ENCODE measurements around the gene NCKAP5L.

The NCKAP5L gene

GRCh38 chr12:49762468-49762847 is 65.8 kb downstream of the NCKAP5L start:
- H4K91ac ChIP-seq (ENCODE audit: low read length), result no peak overlapping the region
- no peak overlapping the region for H3K4ac ChIP-seq (ENCODE audit: low read depth in 1 of 2, low read length in 2 of 2)
- no peak overlapping the region for H3K9ac ChIP-seq (ENCODE audit: low read length)
- peaks cover 26% of the 10 kb centered on the region for H3K79me1 ChIP-seq (replicated peaks; ENCODE audit: low read length, poor library complexity, severe bottlenecking)
- no peak for DNase-seq
- H4K8ac ChIP-seq (ENCODE audit: low read length), result no peak overlapping the region
- H3K36me3 ChIP-seq (ENCODE audit: control insufficient read depth in 1 of 2, insufficient read depth in 2 of 2, low read depth in 1 of 2, low read length in 2 of 2), result peaks cover 62 to 82% of the 10 kb centered on the region in 2 experiments
- no peak overlapping the region for H2BK120ac ChIP-seq (ENCODE audit: low read depth, low read length)
- no peak overlapping the region for H3K18ac ChIP-seq (ENCODE audit: low read depth in 1 of 2, low read length in 2 of 2)
- no peak overlapping the region for H2BK5ac ChIP-seq (ENCODE audit: low read depth, low read length, poor library complexity, severe bottlenecking)
- H3K4me3 ChIP-seq (ENCODE audit: insufficient read depth in 1 of 2, low read depth in 1 of 2, low read length in 2 of 2), result no peak overlapping the region
- H3K27me3 ChIP-seq (ENCODE audit: control insufficient read depth in 1 of 2, insufficient read depth in 1 of 2, low read length in 2 of 2), result no peaks in the 10 kb centered on the region
- H2BK15ac ChIP-seq (ENCODE audit: low read depth, poor library complexity, severe bottlenecking), result no peak overlapping the region
- H3K14ac ChIP-seq (ENCODE audit: low read length in 2 of 2), result no peak overlapping the region
- H3K4me1 ChIP-seq (ENCODE audit: control insufficient read depth, insufficient read depth, low read depth, low read length), result no peaks in the 10 kb centered on the region
- WGBS, result 98% methylated on average over 4 of the region's 5 CpGs
- no peak overlapping the region for H2AFZ ChIP-seq (ENCODE audit: low read depth, low read length)
- no peak overlapping the region for H2AK5ac ChIP-seq (ENCODE audit: low read length, severe bottlenecking)
- H3K4me2 ChIP-seq (ENCODE audit: low read length, poor library complexity, severe bottlenecking), result no peak overlapping the region
- no peak overlapping the region for H3K23ac ChIP-seq (ENCODE audit: low read length in 2 of 2)
- H2BK12ac ChIP-seq (ENCODE audit: low read length in 2 of 2), result no peak overlapping the region
- no peaks in the 10 kb centered on the region for H3K9me3 ChIP-seq (ENCODE audit: control insufficient read depth, low read length)
- no peak overlapping the region for H3K27ac ChIP-seq (ENCODE audit: low read length, poor library complexity, severe bottlenecking)

DNA sequence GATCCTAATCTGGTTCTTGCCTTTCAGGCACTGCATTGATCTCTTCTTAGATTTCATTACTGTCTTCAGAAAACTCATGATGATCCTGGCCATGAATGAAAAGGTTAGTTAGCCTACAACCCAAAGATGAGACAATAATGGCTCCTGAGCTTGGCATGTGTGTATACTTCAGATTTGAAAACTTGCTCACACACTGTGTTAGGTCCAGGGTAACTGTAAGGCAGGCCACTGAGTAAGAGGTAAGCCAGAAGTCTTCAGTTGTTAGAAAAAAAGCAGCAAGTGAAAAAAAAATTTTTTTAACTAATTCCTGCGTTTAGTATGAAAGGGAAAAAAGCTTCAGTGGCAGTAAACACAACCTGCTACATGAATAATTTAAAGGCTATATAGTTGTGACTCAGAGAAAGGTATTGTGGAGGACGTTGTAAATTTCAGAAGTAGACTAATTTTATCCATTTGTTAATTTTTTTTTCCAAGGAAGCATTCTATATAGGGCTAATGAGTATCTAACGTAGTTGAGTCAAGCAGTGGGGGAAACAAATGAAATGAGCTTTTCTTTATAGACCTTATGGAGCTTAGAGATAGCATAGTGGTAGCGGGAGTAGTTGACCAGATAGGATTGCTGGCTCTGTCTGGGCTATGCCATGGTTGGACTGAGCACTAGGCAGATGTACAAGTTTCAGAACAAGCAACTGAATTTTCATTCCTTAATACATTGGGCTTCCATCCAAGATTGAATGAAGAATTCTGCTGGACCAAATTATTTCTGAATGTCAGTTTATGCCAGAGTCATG is 66.3 kb downstream of the NCKAP5L start:
- Histone ChIP-seq H3K27me3 (ENCODE audit: control insufficient read depth in 1 of 2, insufficient read depth in 1 of 2, low read length in 2 of 2) (no peaks in the 10 kb centered on the region), H2AK5ac (ENCODE audit: low read length, severe bottlenecking) (no peak overlapping the region), H3K27ac (ENCODE audit: low read length, poor library complexity, severe bottlenecking) (no peak overlapping the region), H4K8ac (ENCODE audit: low read length) (no peak overlapping the region), H3K36me3 (ENCODE audit: control insufficient read depth in 1 of 2, insufficient read depth in 2 of 2, low read depth in 1 of 2, low read length in 2 of 2) (peaks cover 64 to 88% of the 10 kb centered on the region in 2 experiments), H2BK12ac (ENCODE audit: low read length in 2 of 2) (no peak overlapping the region), H3K9me3 (ENCODE audit: control insufficient read depth, low read length) (no peaks in the 10 kb centered on the region), H2AFZ (ENCODE audit: low read depth, low read length) (no peak overlapping the region), H3K4me2 (ENCODE audit: low read length, poor library complexity, severe bottlenecking) (no peak overlapping the region), H2BK120ac (ENCODE audit: low read depth, low read length) (no peak overlapping the region), H3K4me1 (ENCODE audit: control insufficient read depth, insufficient read depth, low read depth, low read length) (no peaks in the 10 kb centered on the region), H2BK15ac (ENCODE audit: low read depth, poor library complexity, severe bottlenecking) (no peak overlapping the region), H3K79me1 (replicated peaks; ENCODE audit: low read length, poor library complexity, severe bottlenecking) (peaks cover 26% of the 10 kb centered on the region), H2BK5ac (ENCODE audit: low read depth, low read length, poor library complexity, severe bottlenecking) (no peak overlapping the region), H3K4ac (ENCODE audit: low read depth in 1 of 2, low read length in 2 of 2) (no peak overlapping the region), H3K9ac (ENCODE audit: low read length) (no peak overlapping the region), H3K18ac (ENCODE audit: low read depth in 1 of 2, low read length in 2 of 2) (no peak overlapping the region), H3K14ac (ENCODE audit: low read length in 2 of 2) (no peak overlapping the region), H4K91ac (ENCODE audit: low read length) (no peak overlapping the region), H3K4me3 (ENCODE audit: insufficient read depth in 1 of 2, low read depth in 1 of 2, low read length in 2 of 2) (no peak overlapping the region), H3K23ac (ENCODE audit: low read length in 2 of 2) (no peak overlapping the region)
- no peak for DNase-seq
- 94% methylated on average over 3 of the region's 4 CpGs for WGBS

GRCh38 chr12:49750996-49751393 is 77.2 kb downstream of the NCKAP5L start:
- Histone ChIP-seq H3K18ac (ENCODE audit: low read depth in 1 of 2, low read length in 2 of 2) (no peak overlapping the region), H3K9me3 (ENCODE audit: control insufficient read depth, low read length) (no peaks in the 10 kb centered on the region), H2BK12ac (ENCODE audit: low read length in 2 of 2) (no peak overlapping the region), H3K9ac (ENCODE audit: low read length) (peak overlapping the region; percentile 40), H3K4me2 (ENCODE audit: low read length, poor library complexity, severe bottlenecking) (no peak overlapping the region), H3K27me3 (ENCODE audit: control insufficient read depth in 1 of 2, insufficient read depth in 1 of 2, low read length in 2 of 2) (no peaks in the 10 kb centered on the region), H2AFZ (ENCODE audit: low read depth, low read length) (no peak overlapping the region), H2BK15ac (ENCODE audit: low read depth, poor library complexity, severe bottlenecking) (no peak overlapping the region), H3K4me3 (ENCODE audit: insufficient read depth in 1 of 2, low read depth in 1 of 2, low read length in 2 of 2) (no peak overlapping the region), H2AK5ac (ENCODE audit: low read length, severe bottlenecking) (no peak overlapping the region), H2BK120ac (ENCODE audit: low read depth, low read length) (no peak overlapping the region), H3K4me1 (ENCODE audit: control insufficient read depth, insufficient read depth, low read depth, low read length) (no peaks in the 10 kb centered on the region), H3K23ac (ENCODE audit: low read length in 2 of 2) (no peak overlapping the region), H3K14ac (ENCODE audit: low read length in 2 of 2) (no peak overlapping the region), H3K27ac (ENCODE audit: low read length, poor library complexity, severe bottlenecking) (no peak overlapping the region), H3K79me1 (replicated peaks; ENCODE audit: low read length, poor library complexity, severe bottlenecking) (peaks cover 2% of the 10 kb centered on the region), H2BK5ac (ENCODE audit: low read depth, low read length, poor library complexity, severe bottlenecking) (no peak overlapping the region), H4K8ac (ENCODE audit: low read length) (no peak overlapping the region), H3K36me3 (ENCODE audit: control insufficient read depth in 1 of 2, insufficient read depth in 2 of 2, low read depth in 1 of 2, low read length in 2 of 2) (peaks cover 25 to 62% of the 10 kb centered on the region in 2 experiments), H4K91ac (ENCODE audit: low read length) (no peak overlapping the region), H3K4ac (ENCODE audit: low read depth in 1 of 2, low read length in 2 of 2) (no peak overlapping the region)
- DNase-seq, result no peak
- WGBS, result 91% methylated on average over 1 of the region's 1 CpG

DNA sequence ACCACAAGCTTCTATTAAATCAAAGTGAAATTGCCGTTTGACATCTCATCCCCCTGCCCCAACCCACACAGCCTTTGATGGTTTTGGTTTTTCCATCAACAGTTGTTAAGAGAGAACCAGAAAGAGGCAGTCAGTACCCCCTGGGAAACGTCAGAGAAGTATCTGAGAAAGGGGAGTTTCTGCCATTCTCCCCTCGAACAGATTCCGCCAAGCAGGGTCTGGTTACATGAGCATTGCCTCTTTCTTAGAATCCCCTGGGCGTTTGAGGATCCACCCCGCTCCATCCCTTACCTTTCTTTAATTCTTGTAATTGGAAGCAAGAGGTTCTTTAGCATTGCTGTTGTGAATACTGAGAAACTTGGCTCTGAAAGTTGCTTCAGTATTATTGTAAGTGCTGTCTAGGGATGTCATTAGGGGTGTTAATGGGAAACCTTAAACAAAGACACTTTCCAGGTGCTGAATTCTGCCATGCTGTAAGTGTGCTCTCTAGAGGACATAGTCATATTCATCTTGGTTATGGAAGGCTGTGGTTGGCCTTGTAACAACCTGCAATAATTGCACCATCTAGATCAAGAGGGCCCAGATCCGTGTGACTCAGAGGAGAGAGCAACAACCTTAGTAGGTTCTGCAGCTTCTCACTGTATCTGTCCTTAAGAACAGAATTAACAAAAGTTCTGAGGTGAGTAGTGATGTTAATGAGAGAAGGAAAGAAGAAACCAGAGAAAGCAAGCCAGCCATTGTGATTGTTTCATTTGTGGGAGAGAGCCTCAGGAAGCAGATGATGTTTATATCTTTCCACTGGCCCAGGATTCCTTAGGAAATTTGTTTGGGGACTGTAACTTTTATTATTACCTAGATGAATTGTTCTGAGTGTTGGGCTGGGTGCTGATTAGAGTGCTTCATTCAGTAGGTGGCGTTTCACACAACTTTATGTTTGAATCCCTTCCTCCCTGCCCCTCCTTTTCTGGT is 77.9 kb downstream of the NCKAP5L start:
- Histone ChIP-seq H3K4ac (ENCODE audit: low read depth in 1 of 2, low read length in 2 of 2) (no peak overlapping the region), H3K79me1 (replicated peaks; ENCODE audit: low read length, poor library complexity, severe bottlenecking) (no peaks in the 10 kb centered on the region), H3K23ac (ENCODE audit: low read length in 2 of 2) (no peak overlapping the region), H3K9me3 (ENCODE audit: control insufficient read depth, low read length) (no peaks in the 10 kb centered on the region), H4K8ac (ENCODE audit: low read length) (no peak overlapping the region), H3K4me2 (ENCODE audit: low read length, poor library complexity, severe bottlenecking) (no peak overlapping the region), H3K36me3 (ENCODE audit: control insufficient read depth in 1 of 2, insufficient read depth in 2 of 2, low read depth in 1 of 2, low read length in 2 of 2) (peaks cover 19 to 55% of the 10 kb centered on the region in 2 experiments), H3K18ac (ENCODE audit: low read depth in 1 of 2, low read length in 2 of 2) (no peak overlapping the region), H2BK15ac (ENCODE audit: low read depth, poor library complexity, severe bottlenecking) (no peak overlapping the region), H2BK12ac (ENCODE audit: low read length in 2 of 2) (no peak overlapping the region), H2AFZ (ENCODE audit: low read depth, low read length) (no peak overlapping the region), H2BK5ac (ENCODE audit: low read depth, low read length, poor library complexity, severe bottlenecking) (no peak overlapping the region), H3K4me3 (ENCODE audit: insufficient read depth in 1 of 2, low read depth in 1 of 2, low read length in 2 of 2) (no peak overlapping the region), H2AK5ac (ENCODE audit: low read length, severe bottlenecking) (no peak overlapping the region), H4K91ac (ENCODE audit: low read length) (no peak overlapping the region), H3K14ac (ENCODE audit: low read length in 2 of 2) (peak overlapping the region in 1 of 2 experiments; percentile 39), H3K9ac (ENCODE audit: low read length) (peak overlapping the region; percentile 40), H3K27ac (ENCODE audit: low read length, poor library complexity, severe bottlenecking) (no peak overlapping the region), H3K27me3 (ENCODE audit: control insufficient read depth in 1 of 2, insufficient read depth in 1 of 2, low read length in 2 of 2) (no peaks in the 10 kb centered on the region), H3K4me1 (ENCODE audit: control insufficient read depth, insufficient read depth, low read depth, low read length) (no peaks in the 10 kb centered on the region), H2BK120ac (ENCODE audit: low read depth, low read length) (no peak overlapping the region)
- 82% methylated on average over 5 of the region's 8 CpGs for WGBS
- DNase-seq, result peak; percentile 85

Data from mesenchymal stem cell (in vitro differentiated cells and primary cell).